Natural killer cell treated with Interleukin-12 subunit alpha and Interleukin-12 subunit beta and Interleukin-15 and Interleukin-18, amount 100 ng/mL, for 72 hours (primary cell): ENCODE results near the gene VAV2. TPM values are rescaled to one million over a fixed set of nuclear protein-coding genes. Genes with fewer than 3 reads are reported as not detected.

ENCODE experiments used
- ATAC-seq, 2 donors: fragments of 150-1000 bp; cut with Tn5 transposase in 1 of 2; sonication (Bioruptor Pico), chemical (Tn5 transposase) in 1 of 2; 2 replicates each; pipeline ENCODE4 v1.10.0; 2021
- DNase-seq: peaks from one replicate; pipeline ENCODE4 v3.0.0; 2022; ENCODE audit warnings: low spot score
- H3K27ac Mint-ChIP-seq, 2 donors: 1 replicate in 1 of 2; 2 replicates in 1 of 2; pipeline ENCODE4 v1.8.0; 2022; ENCODE audit warnings: mixed read lengths in 2 of 2, mild to moderate bottlenecking in 1 of 2, moderate library complexity in 1 of 2
- H3K27me3 Mint-ChIP-seq, 2 donors: 1 replicate in 1 of 2; 2 replicates in 1 of 2; pipeline ENCODE4 v1.8.0; 2022; ENCODE audit warnings: mixed read lengths in 2 of 2
- H3K36me3 Mint-ChIP-seq: one replicate; pipeline ENCODE4 v1.8.0; 2022; ENCODE audit warnings: mixed read lengths
- H3K4me1 Mint-ChIP-seq, 2 donors: 1 replicate in 1 of 2; 2 replicates in 1 of 2; pipeline ENCODE4 v1.8.0; 2022; ENCODE audit warnings: low read depth in 2 of 2, mixed read lengths in 2 of 2, mild to moderate bottlenecking in 1 of 2
- H3K4me3 Mint-ChIP-seq: one replicate; pipeline ENCODE4 v1.8.0; 2022; ENCODE audit warnings: mixed read lengths
- H3K9me3 Mint-ChIP-seq: 2 replicates; pipeline ENCODE4 v1.8.0; 2022; ENCODE audit warnings: mixed read lengths
- total RNA-seq, 2 donors: library from RNA; stranded (reverse); gene quantifications; one replicate each; pipeline ENCODE4 v1.2.3, GENCODE V29; 2022

Gene VAV2
- total RNA-seq, 2 donors from 2014 or later, result 1.9 to 6.7 TPM

- ATAC-seq (no peak), DNase-seq (no peak)
- peaks cover 0 to 3% of the 10 kb centered on the region in 2 donors for H3K27me3 Mint-ChIP-seq
- no peak overlapping the region for H3K27ac Mint-ChIP-seq
- no peaks in the 10 kb centered on the region for H3K4me1 Mint-ChIP-seq
- H3K4me3 Mint-ChIP-seq, result no peak overlapping the region
- H3K9me3 Mint-ChIP-seq, result no peaks in the 10 kb centered on the region
- H3K36me3 Mint-ChIP-seq, result no peaks in the 10 kb centered on the region
These were observed 70.3 kb downstream of the VAV2 start for GRCh38 chr9:133921866-133922265.

DNA sequence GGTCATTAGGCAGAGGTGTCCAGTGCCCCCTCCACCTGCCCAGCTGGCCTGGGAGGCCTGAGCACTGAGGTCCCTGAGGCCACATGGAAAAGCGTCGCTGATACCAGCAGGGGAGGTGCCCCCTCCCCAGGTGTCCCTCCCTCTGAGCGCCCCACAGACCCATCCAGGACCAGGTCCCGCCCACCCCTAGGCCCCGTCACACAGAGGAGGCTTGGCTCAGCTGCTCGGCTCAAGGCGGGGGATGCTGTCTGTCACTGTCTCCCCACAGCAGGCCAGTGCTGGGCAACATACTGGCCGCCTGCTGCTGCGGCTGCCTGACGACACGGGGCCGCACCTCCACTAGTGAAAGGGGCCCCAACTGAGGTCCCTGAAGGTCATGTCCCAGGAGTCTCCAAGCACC lies 71.7 kb downstream of the VAV2 start:
- Mint-ChIP-seq H3K9me3 (no peaks in the 10 kb centered on the region), H3K4me3 (no peak overlapping the region), H3K4me1 (peaks cover 4 to 5% of the 10 kb centered on the region in 2 donors), H3K27ac (no peak overlapping the region), H3K36me3 (no peaks in the 10 kb centered on the region), H3K27me3 (peaks cover 3 to 4% of the 10 kb centered on the region in 2 donors)
- DNase-seq (no peak), ATAC-seq (no peak)

- H3K36me3 Mint-ChIP-seq, result no peaks in the 10 kb centered on the region
- DNase-seq (no peak), ATAC-seq (no peak)
- H3K4me1 Mint-ChIP-seq, result peaks cover 5 to 6% of the 10 kb centered on the region in 2 donors
- no peak overlapping the region for H3K4me3 Mint-ChIP-seq
- peaks cover 3 to 6% of the 10 kb centered on the region in 2 donors for H3K27me3 Mint-ChIP-seq
- no peak overlapping the region for H3K27ac Mint-ChIP-seq
- H3K9me3 Mint-ChIP-seq, result no peaks in the 10 kb centered on the region
These were observed 72.6 kb downstream of the VAV2 start for GRCh38 chr9:133919253-133920115.

GRCh38 chr9:133918111-133918813 lies 73.9 kb downstream of the VAV2 start:
- H3K36me3 Mint-ChIP-seq, result no peaks in the 10 kb centered on the region

DNA sequence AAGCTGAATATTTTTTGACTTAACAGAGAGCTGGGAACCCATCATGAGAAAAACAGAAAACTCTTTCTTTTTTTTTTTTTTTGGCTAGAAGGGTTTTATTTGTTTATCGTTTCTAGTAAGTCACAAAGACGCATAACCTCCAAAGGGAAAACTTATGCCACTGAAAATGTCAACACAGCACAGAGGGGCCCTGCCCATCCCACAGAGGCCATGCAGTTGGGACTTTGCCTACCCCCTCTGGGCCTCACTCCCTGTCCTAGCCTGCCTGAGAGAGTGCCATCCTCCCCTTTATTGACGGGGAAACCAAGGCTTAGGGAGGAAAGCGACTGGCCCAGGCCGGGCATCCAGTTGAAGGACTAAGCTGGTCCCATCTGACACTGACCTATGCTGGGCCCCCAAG lies 74.7 kb downstream of the VAV2 start:
- H3K9me3 Mint-ChIP-seq, result no peaks in the 10 kb centered on the region

More at GRCh38 chr9:133918111-133918813, 73.9 kb downstream of the VAV2 start:
- Mint-ChIP-seq H3K27me3 (peaks cover 3 to 6% of the 10 kb centered on the region in 2 donors), H3K4me1 (peaks cover 5 to 6% of the 10 kb centered on the region in 2 donors), H3K27ac (no peak overlapping the region), H3K9me3 (no peaks in the 10 kb centered on the region), H3K4me3 (no peak overlapping the region)
- ATAC-seq (no peak), DNase-seq (no peak)

DNA sequence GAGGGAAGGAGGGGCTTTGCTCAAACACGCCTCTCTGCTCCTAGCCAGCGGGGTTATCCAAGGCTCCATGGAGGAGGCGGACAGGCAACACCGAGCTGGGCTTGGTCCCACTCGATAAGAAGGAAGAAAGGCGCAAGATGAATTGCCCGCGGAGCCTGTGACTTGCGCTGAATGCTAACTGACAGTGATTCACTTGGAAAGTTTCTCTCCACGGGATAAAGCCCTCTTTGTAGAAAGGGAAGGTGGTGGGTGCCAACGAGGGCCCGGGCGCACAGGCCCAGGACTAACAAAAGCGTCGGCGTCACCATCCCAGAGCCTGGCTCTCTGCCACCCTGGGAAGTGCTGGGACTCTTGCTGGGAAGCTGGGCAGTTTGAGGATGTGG lies 76.0 kb downstream of the VAV2 start:
- ATAC-seq (no peak), DNase-seq (no peak)
- peaks cover 3 to 6% of the 10 kb centered on the region in 2 donors for H3K27me3 Mint-ChIP-seq
- no peak overlapping the region for H3K4me3 Mint-ChIP-seq
- no peaks in the 10 kb centered on the region for H3K9me3 Mint-ChIP-seq
- peaks cover 5 to 6% of the 10 kb centered on the region in 2 donors for H3K4me1 Mint-ChIP-seq
- H3K27ac Mint-ChIP-seq, result no peak overlapping the region
- no peaks in the 10 kb centered on the region for H3K36me3 Mint-ChIP-seq

More for the DNA sequence above, 74.7 kb downstream of the VAV2 start:
- Mint-ChIP-seq H3K36me3 (no peaks in the 10 kb centered on the region), H3K4me1 (peaks cover 5 to 6% of the 10 kb centered on the region in 2 donors), H3K27me3 (peaks cover 3 to 6% of the 10 kb centered on the region in 2 donors), H3K27ac (no peak overlapping the region), H3K4me3 (no peak overlapping the region)
- DNase-seq (no peak), ATAC-seq (no peak)

- DNase-seq (no peak), ATAC-seq (no peak)
- Mint-ChIP-seq H3K36me3 (no peaks in the 10 kb centered on the region), H3K4me3 (no peak overlapping the region), H3K27me3 (peaks cover 3 to 6% of the 10 kb centered on the region in 2 donors), H3K4me1 (peaks cover 5 to 6% of the 10 kb centered on the region in 2 donors), H3K27ac (no peak overlapping the region), H3K9me3 (no peaks in the 10 kb centered on the region)
These were observed 76.5 kb downstream of the VAV2 start for GRCh38 chr9:133915534-133916158.

DNA sequence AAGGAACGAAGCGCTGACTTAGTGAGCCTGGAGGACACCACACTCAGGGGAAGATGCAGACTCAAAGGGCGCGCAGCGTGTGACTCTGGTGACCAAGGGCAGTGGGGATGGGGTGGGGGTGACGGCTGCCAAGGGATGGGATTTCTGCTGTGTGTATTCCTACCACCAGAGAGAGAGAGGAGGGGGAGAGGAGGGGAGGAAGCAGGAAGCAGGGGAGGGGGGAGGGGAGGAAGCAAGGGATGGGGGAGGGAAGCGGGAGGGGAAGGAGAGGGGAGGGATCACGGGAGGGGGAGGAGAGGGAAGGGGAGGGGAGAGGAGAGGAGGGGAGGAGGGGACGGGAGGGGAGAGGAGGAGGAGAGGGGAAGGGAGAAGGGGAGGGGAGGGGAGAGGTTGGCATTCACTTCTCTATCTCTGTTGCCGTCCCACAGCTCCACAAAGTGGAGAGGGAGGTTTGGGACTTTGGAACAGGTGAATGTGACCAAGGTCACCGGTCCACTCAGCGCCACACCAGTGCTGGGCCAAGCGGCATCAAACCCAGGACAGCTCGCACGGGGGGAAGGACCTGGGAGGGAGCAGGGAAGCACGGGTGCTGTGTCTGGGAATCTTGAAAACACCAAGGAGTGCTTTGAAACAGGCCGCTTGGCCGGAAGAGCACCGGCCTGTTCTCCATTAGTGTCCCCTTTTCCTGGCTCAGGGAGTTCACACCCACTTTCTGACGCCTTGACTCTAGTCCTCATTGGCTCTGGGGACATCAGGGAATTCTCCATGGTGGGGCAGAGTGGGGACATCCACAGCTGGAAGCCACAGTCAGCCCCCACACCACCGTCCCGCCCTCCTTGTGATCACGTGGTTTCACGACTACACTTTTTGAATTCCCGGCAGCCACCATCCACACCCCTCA lies 77.4 kb downstream of the VAV2 start:
- H3K9me3 Mint-ChIP-seq, result no peaks in the 10 kb centered on the region
- peaks cover 5 to 6% of the 10 kb centered on the region in 2 donors for H3K4me1 Mint-ChIP-seq
- H3K27ac Mint-ChIP-seq, result no peak overlapping the region
- peaks cover 3 to 6% of the 10 kb centered on the region in 2 donors for H3K27me3 Mint-ChIP-seq
- no peak overlapping the region for H3K4me3 Mint-ChIP-seq
- ATAC-seq (no peak), DNase-seq (no peak)
- H3K36me3 Mint-ChIP-seq, result no peaks in the 10 kb centered on the region

- Mint-ChIP-seq H3K4me1 (peaks cover 5 to 6% of the 10 kb centered on the region in 2 donors), H3K27ac (no peak overlapping the region), H3K9me3 (no peaks in the 10 kb centered on the region), H3K27me3 (peaks cover 3 to 6% of the 10 kb centered on the region in 2 donors), H3K4me3 (no peak overlapping the region), H3K36me3 (no peaks in the 10 kb centered on the region)
- no peak for DNase-seq
- ATAC-seq, result no peak
These were observed 78.4 kb downstream of the VAV2 start for GRCh38 chr9:133913571-133914369.

- DNase-seq (no peak), ATAC-seq (no peak)
- Mint-ChIP-seq H3K9me3 (no peaks in the 10 kb centered on the region), H3K4me3 (no peak overlapping the region), H3K4me1 (peaks cover 5 to 6% of the 10 kb centered on the region in 2 donors), H3K27me3 (peaks cover 0 to 6% of the 10 kb centered on the region in 2 donors), H3K36me3 (no peaks in the 10 kb centered on the region), H3K27ac (no peak overlapping the region)
These were observed 81.1 kb downstream of the VAV2 start for GRCh38 chr9:133910855-133911514.

DNA sequence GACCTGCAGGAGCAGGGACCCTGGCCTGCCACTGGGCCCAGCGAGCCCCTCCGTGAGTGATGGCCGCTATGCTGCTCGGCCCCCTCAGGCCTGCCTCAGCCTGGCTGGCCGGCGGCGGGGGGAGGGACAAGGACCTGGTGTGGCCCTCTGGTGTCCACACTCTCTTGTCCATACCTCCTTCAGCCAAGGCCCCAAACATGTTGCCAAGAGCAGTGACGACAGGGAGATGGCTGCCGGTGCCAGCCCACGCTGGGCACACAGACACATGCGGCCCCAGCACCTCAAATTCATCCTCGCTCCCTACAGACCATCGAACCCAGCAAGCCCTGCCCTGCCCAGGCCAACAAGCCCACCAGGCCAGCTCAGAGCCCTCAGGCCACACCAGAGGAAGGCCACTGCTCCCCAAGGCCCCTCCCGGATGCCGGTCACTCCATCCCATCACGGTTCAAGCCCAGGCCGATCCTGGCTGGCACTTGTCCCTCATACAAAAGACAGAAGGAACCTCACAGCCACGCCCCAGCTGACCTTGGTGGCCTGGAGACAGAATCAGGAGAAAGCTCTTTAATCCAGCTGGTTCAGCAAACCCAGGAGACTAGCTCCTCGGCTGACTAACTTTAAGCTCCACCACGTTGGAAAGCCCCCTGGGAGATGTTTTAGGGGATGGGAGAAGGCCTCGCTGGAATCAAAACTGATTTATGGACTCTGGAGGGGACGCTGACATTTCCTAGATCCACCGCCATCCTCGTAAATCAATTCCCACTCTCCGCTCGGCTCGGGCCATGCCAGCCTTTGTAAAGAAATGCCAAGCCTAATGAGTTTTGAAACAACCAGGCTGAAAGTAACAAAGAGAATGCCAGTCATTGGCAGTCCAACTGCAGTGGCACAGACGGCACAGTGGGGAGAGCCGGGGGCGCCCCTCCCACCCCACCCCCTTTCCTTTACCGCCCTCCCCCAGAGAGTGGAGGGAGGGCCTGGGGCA lies 84.9 kb downstream of the VAV2 start:
- no peak for ATAC-seq
- no peak overlapping the region for H3K4me3 Mint-ChIP-seq
- no peak overlapping the region for H3K27ac Mint-ChIP-seq
- no peaks in the 10 kb centered on the region for H3K36me3 Mint-ChIP-seq
- H3K27me3 Mint-ChIP-seq, result no peaks in the 10 kb centered on the region
- no peaks in the 10 kb centered on the region for H3K9me3 Mint-ChIP-seq
- no peaks in the 10 kb centered on the region for H3K4me1 Mint-ChIP-seq
- no peak for DNase-seq
